ENCODE measurements around the gene LSM14A.

Gene LSM14A

GRCh38 chr19:34224996-34225658 lies 52.8 kb downstream of the LSM14A start:
- no peak for DNase-seq

GRCh38 chr19:34225659-34226015 lies 53.3 kb downstream of the LSM14A start:
- no peak for DNase-seq
- no peak overlapping the region for H3K4me3 ChIP-seq (ENCODE audit: low read depth, low read length)
- H3K36me3 ChIP-seq = peaks cover 93% of the 10 kb centered on the region
- H3K27ac ChIP-seq = no peak overlapping the region
- no peaks in the 10 kb centered on the region for H3K27me3 ChIP-seq (ENCODE audit: insufficient read depth, low read depth, severe bottlenecking)
- TF ChIP-seq, protein P1, sequence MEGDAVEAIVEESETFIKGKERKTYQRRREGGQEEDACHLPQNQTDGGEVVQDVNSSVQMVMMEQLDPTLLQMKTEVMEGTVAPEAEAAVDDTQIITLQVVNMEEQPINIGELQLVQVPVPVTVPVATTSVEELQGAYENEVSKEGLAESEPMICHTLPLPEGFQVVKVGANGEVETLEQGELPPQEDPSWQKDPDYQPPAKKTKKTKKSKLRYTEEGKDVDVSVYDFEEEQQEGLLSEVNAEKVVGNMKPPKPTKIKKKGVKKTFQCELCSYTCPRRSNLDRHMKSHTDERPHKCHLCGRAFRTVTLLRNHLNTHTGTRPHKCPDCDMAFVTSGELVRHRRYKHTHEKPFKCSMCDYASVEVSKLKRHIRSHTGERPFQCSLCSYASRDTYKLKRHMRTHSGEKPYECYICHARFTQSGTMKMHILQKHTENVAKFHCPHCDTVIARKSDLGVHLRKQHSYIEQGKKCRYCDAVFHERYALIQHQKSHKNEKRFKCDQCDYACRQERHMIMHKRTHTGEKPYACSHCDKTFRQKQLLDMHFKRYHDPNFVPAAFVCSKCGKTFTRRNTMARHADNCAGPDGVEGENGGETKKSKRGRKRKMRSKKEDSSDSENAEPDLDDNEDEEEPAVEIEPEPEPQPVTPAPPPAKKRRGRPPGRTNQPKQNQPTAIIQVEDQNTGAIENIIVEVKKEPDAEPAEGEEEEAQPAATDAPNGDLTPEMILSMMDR (IDR thresholded peaks at IDR 0.05; ENCODE audit: low read depth, low read length) = no peak
- no peaks in the 10 kb centered on the region for H3K9me3 ChIP-seq (ENCODE audit: severe bottlenecking)

More at GRCh38 chr19:34224996-34225658, 52.8 kb downstream of the LSM14A start:
- H3K36me3 ChIP-seq = peaks cover 93% of the 10 kb centered on the region
- TF ChIP-seq, protein P1 (IDR thresholded peaks at IDR 0.05; ENCODE audit: low read depth, low read length) = no peak
- no peaks in the 10 kb centered on the region for H3K27me3 ChIP-seq (ENCODE audit: insufficient read depth, low read depth, severe bottlenecking)
- H3K4me3 ChIP-seq (ENCODE audit: low read depth, low read length) = no peak overlapping the region
- no peaks in the 10 kb centered on the region for H3K9me3 ChIP-seq (ENCODE audit: severe bottlenecking)
- no peak overlapping the region for H3K27ac ChIP-seq

- Histone ChIP-seq H3K27me3 (ENCODE audit: insufficient read depth, low read depth, severe bottlenecking) (no peaks in the 10 kb centered on the region), H3K36me3 (peaks cover 92% of the 10 kb centered on the region), H3K4me3 (ENCODE audit: low read depth, low read length) (no peak overlapping the region), H3K27ac (no peak overlapping the region), H3K9me3 (ENCODE audit: severe bottlenecking) (no peaks in the 10 kb centered on the region)
- TF ChIP-seq, protein P1 (IDR thresholded peaks at IDR 0.05; ENCODE audit: low read depth, low read length) = no peak
- no peak for DNase-seq
Measured at GRCh38 chr19:34226036-34226435, 53.7 kb downstream of the LSM14A start.

DNA sequence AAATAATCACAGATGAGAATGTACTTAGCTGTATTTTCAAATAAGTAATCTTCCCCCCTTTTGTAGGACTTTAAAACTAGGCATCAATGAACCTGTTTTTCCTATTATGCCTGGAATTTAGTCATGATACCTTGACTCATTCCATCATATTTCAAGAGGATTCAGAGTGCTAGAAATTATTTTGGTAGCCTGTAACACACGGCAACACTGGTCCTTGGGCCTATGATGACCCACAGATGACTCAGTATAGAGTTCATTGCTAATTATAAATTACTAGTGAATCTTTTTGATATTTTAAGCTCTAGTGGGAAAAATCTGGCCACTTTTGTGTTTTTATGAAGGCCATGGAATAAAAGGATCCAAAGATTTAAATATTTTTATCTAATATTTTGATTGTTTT lies 56.0 kb downstream of the LSM14A start:
- H3K36me3 ChIP-seq = peaks cover 69% of the 10 kb centered on the region
- H3K27me3 ChIP-seq (ENCODE audit: insufficient read depth, low read depth, severe bottlenecking) = no peaks in the 10 kb centered on the region
- TF ChIP-seq, protein P1 (IDR thresholded peaks at IDR 0.05; ENCODE audit: low read depth, low read length) = no peak
- H3K4me3 ChIP-seq (ENCODE audit: low read depth, low read length) = no peak overlapping the region
- H3K9me3 ChIP-seq (ENCODE audit: severe bottlenecking) = no peaks in the 10 kb centered on the region
- no peak for DNase-seq
- no peak overlapping the region for H3K27ac ChIP-seq

- Histone ChIP-seq H3K27me3 (ENCODE audit: insufficient read depth, low read depth, severe bottlenecking) (no peaks in the 10 kb centered on the region), H3K9me3 (ENCODE audit: severe bottlenecking) (no peaks in the 10 kb centered on the region), H3K27ac (no peak overlapping the region), H3K36me3 (peaks cover 65% of the 10 kb centered on the region), H3K4me3 (ENCODE audit: low read depth, low read length) (no peak overlapping the region)
- DNase-seq = no peak
- TF ChIP-seq, protein P1 (IDR thresholded peaks at IDR 0.05; ENCODE audit: low read depth, low read length) = no peak
Measured at GRCh38 chr19:34228762-34229161, 56.5 kb downstream of the LSM14A start.

- H3K27ac ChIP-seq = no peak overlapping the region
- H3K9me3 ChIP-seq (ENCODE audit: severe bottlenecking) = no peaks in the 10 kb centered on the region
- no peaks in the 10 kb centered on the region for H3K27me3 ChIP-seq (ENCODE audit: insufficient read depth, low read depth, severe bottlenecking)
- no peak for DNase-seq
- no peak overlapping the region for H3K4me3 ChIP-seq (ENCODE audit: low read depth, low read length)
- TF ChIP-seq, protein P1 (IDR thresholded peaks at IDR 0.05; ENCODE audit: low read depth, low read length) = no peak
- H3K36me3 ChIP-seq = peaks cover 55% of the 10 kb centered on the region
Measured at GRCh38 chr19:34229721-34230120, 57.4 kb downstream of the LSM14A start.
